Kidney (tissue), 14 donors: ENCODE results near the gene LRBA. TPM values are rescaled to one million over a fixed set of nuclear protein-coding genes. Genes with fewer than 3 reads are reported as not detected.
"Not testable (repeated sequence)": the region's sequence is repeated elsewhere in the genome, so short reads cannot be mapped to it uniquely, and the experiment has no call there.

Experiments used
- DNase-seq, 5 donors: peaks; one replicate each; pipeline ENCODE4 v3.0.0-alpha.2; 2013 to 2020
- FAIRE-seq: peaks from 2 replicates; lab custom pipeline; 2012; peaks lifted over from hg19 to GRCh38; lab: Jason Lieb, UNC
- H3K27ac ChIP-seq, 2 donors: one replicate each; pipeline ENCODE4 v1.7.0; 2013; ENCODE audit warnings: low read depth in 2 of 2, low read length in 2 of 2, inconsistent platforms in 1 of 2
- H3K27me3 ChIP-seq: one replicate; pipeline ENCODE4 v1.7.1; 2013; ENCODE audit warnings: low read length, inconsistent platforms; ENCODE audit not compliant: control insufficient read depth, insufficient read depth
- H3K36me3 ChIP-seq, 3 donors: one replicate each; pipeline versions ENCODE4 v1.7.0 to v1.7.1; 2013; ENCODE audit warnings: low read length in 3 of 3, control low read depth in 1 of 3, inconsistent platforms in 1 of 3; ENCODE audit not compliant: insufficient read depth in 3 of 3, control insufficient read depth in 2 of 3
- H3K4me1 ChIP-seq, 3 donors: one replicate each; pipeline versions ENCODE4 v1.7.0 to v1.7.1; 2013; ENCODE audit warnings: low read length in 3 of 3, inconsistent platforms in 1 of 3, low read depth in 1 of 3; ENCODE audit not compliant: control insufficient read depth in 2 of 3, insufficient read depth in 2 of 3
- H3K4me3 ChIP-seq, 3 donors: one replicate each; pipeline versions ENCODE4 v1.7.0 to v1.8.1; 2013; ENCODE audit warnings: low read length in 3 of 3, control low read depth in 1 of 3, inconsistent platforms in 1 of 3
- H3K9ac ChIP-seq, 3 donors: one replicate each; pipeline versions ENCODE4 v1.7.0 to v1.7.1; 2013; ENCODE audit warnings: low read length in 3 of 3, control low read depth in 1 of 3, inconsistent platforms in 1 of 3
- H3K9me3 ChIP-seq, 3 donors: one replicate each; pipeline versions ENCODE4 v1.7.0 to v1.7.1; 2013; ENCODE audit warnings: low read length in 3 of 3, control low read depth in 1 of 3, inconsistent platforms in 1 of 3; ENCODE audit not compliant: control insufficient read depth in 2 of 3, insufficient read depth in 1 of 3
- CTCF ChIP-seq: IDR thresholded peaks from 3 replicates; pipeline ENCODE4 v1.5.1; 2012; ENCODE audit warnings: mild to moderate bottlenecking, moderate library complexity, borderline replicate concordance; ENCODE audit not compliant: insufficient read depth; ENCODE audit errors: extremely low read depth
- intact Hi-C: fragments of 100-400 bp; cut with DNase I; formaldehyde crosslinking; loops from one replicate; pipeline ENCODE4 v1.11.1; 2022
- polyA plus RNA-seq: library from polyadenylated mRNA; stranded (reverse); fragments of 350-450 nt; fragmentation: Illumina TruSeq; extraction: RNeasy Lipid Tissue Mini Kit (QIAGEN cat#74804); gene quantifications from one replicate; pipeline ENCODE4 v1.2.3, GENCODE V29; 2014; ENCODE audit warnings: low read depth, low replicate concordance; ENCODE audit not compliant: insufficient read depth
- total RNA-seq: library from RNA; stranded (reverse); fragmentation: NEBNext Ultra II Directional; extraction: Animal tissue kit (Norgen Biotek cat#: 25700); gene quantifications from one replicate; pipeline ENCODE4 v1.2.1, GENCODE V29; 2021
- donor health status: control.
- donor health status: control.
- donor health status: control.
- donor health status: control.
- donor health status: control.
- donor health status: DM: yes; HTN: yes; CAD: no.
- donor health status: Normal renal cell carcinoma (clear cell type).

The LRBA gene
- total and polyA plus RNA-seq, 2 donors from 2014 or later: 20.3 to 76.7 TPM

DNA sequence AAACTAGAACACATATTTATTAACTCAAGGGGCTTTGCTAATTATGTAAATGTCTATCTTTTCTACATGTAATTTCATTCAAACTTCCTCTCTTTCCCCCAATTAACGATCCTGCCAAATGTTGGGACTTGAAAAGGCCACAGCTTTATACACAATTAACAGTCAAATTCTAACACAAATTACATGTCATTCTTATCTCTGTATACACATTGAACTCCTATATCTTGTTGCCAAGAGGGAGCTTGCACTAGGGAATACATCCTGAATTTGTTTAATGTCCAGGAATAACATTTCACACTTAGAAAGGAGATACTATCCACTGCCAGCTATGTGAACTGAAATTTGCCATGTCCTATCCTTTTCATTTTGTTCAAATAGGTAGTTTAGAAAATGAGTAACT is 472.0 kb downstream of the LRBA start:
- no peak for DNase-seq
- Histone ChIP-seq H3K27ac (no peak overlapping the region), H3K27me3 (no peaks in the 10 kb centered on the region), H3K4me3 (no peak overlapping the region), H3K36me3 (no peaks in the 10 kb centered on the region), H3K4me1 (no peaks in the 10 kb centered on the region), H3K9ac (no peak overlapping the region), H3K9me3 (no peaks in the 10 kb centered on the region)
- no peak for FAIRE-seq
- intact Hi-C loops: no loop called here
- no peak for TF ChIP-seq CTCF

- intact Hi-C loops: no loop called here
- no peak overlapping the region for H3K27ac ChIP-seq
- FAIRE-seq (no peak), DNase-seq (no peak)
- no peaks in the 10 kb centered on the region for H3K27me3 ChIP-seq
- no peaks in the 10 kb centered on the region for H3K36me3 ChIP-seq
- no peak overlapping the region for H3K9ac ChIP-seq
- H3K4me1 ChIP-seq: no peaks in the 10 kb centered on the region
- no peaks in the 10 kb centered on the region for H3K9me3 ChIP-seq
- H3K4me3 ChIP-seq: no peak overlapping the region
- TF ChIP-seq CTCF: no peak
Measured at GRCh38 chr4:150541681-150542080, 473.4 kb downstream of the LRBA start.

- Histone ChIP-seq H3K4me3 (no peak overlapping the region), H3K9me3 (no peaks in the 10 kb centered on the region), H3K27ac (no peak overlapping the region), H3K36me3 (no peaks in the 10 kb centered on the region), H3K9ac (no peak overlapping the region), H3K27me3 (no peaks in the 10 kb centered on the region), H3K4me1 (no peaks in the 10 kb centered on the region)
- FAIRE-seq (no peak), DNase-seq (no peak)
- TF ChIP-seq CTCF: no peak
- intact Hi-C loops: no loop called here
Measured at GRCh38 chr4:150540959-150541360, 474.1 kb downstream of the LRBA start.

DNA sequence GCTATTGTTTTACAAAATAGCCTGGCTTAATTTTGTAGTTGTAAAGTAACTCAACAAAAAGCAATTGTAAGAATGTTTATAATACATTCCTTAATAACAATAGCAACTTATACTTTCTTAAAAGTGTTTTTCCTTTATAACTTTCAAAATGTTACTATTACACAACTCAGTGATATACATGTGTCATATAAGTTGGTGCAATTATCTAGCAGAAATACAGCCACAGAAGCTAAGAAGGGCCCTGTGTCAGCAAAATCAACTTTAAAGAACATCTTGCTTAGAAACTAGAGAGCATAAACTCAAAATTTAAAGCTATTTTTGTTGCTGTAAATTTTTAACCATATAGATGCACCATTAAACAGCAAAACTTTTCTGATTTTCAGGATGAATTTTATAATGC is 474.5 kb downstream of the LRBA start:
- Histone ChIP-seq H3K4me1 (no peaks in the 10 kb centered on the region), H3K27me3 (no peaks in the 10 kb centered on the region), H3K4me3 (no peak overlapping the region), H3K9me3 (no peaks in the 10 kb centered on the region), H3K9ac (no peak overlapping the region), H3K36me3 (no peaks in the 10 kb centered on the region), H3K27ac (no peak overlapping the region)
- no peak for FAIRE-seq
- no peak for TF ChIP-seq CTCF
- DNase-seq: no peak
- intact Hi-C loops: no loop called here

DNA sequence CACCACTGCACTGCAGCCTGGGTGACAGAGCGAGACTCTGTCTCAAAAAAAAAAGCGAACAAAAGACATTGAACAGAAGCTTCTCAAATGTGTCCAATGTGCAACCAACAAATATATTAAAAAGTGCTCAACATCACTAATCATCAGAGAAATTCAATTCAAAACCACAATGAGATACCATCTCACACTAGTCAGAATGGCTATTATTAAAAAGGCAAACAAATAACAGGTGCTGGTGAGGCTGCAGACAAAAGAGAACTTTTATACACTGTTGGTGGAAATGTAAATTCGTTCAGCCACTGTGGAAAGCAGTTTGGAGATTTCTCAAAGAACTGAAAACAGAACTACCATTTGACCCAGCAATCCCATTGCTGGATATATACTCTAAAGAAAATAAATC is 477.2 kb downstream of the LRBA start:
- H3K27ac ChIP-seq, H3K36me3 ChIP-seq, H3K4me1 ChIP-seq, H3K9ac ChIP-seq, H3K4me3 ChIP-seq, H3K27me3 ChIP-seq, intact Hi-C loops, DNase-seq, H3K9me3 ChIP-seq, FAIRE-seq: not testable (repeated sequence)
